ENCODE data around the gene FOXM1. TPM values are rescaled to one million over a fixed set of nuclear protein-coding genes. Genes with fewer than 3 reads are reported as not detected.
A peak's percentile ranks its signal among the peaks of the same experiment; 100 is the strongest.

The FOXM1 gene
- total and polyA plus RNA-seq, 2 donors from 2014 or later, result 1.3 TPM

- FAIRE-seq, result no peak
- TF ChIP-seq, protein P1, sequence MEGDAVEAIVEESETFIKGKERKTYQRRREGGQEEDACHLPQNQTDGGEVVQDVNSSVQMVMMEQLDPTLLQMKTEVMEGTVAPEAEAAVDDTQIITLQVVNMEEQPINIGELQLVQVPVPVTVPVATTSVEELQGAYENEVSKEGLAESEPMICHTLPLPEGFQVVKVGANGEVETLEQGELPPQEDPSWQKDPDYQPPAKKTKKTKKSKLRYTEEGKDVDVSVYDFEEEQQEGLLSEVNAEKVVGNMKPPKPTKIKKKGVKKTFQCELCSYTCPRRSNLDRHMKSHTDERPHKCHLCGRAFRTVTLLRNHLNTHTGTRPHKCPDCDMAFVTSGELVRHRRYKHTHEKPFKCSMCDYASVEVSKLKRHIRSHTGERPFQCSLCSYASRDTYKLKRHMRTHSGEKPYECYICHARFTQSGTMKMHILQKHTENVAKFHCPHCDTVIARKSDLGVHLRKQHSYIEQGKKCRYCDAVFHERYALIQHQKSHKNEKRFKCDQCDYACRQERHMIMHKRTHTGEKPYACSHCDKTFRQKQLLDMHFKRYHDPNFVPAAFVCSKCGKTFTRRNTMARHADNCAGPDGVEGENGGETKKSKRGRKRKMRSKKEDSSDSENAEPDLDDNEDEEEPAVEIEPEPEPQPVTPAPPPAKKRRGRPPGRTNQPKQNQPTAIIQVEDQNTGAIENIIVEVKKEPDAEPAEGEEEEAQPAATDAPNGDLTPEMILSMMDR (IDR thresholded peaks at IDR 0.05; ENCODE audit: borderline replicate concordance, extremely low read depth, insufficient read depth), result no peak
- Histone ChIP-seq H3K4me3 (ENCODE audit: low read length in 3 of 3) (peak overlapping the region in 1 of 3 donors; percentile 16), H3K9me3 (ENCODE audit: control insufficient read depth in 2 of 3, insufficient read depth in 1 of 3, low read length in 3 of 3) (no peaks in the 10 kb centered on the region), H3K36me3 (ENCODE audit: control insufficient read depth in 2 of 3, insufficient read depth in 3 of 3, low read length in 3 of 3) (peaks cover 0 to 12% (median 8%) of the 10 kb centered on the region in 3 donors), H3K27ac (ENCODE audit: low read depth in 2 of 2, low read length in 2 of 2) (no peak overlapping the region), H3K9ac (ENCODE audit: low read length in 3 of 3) (no peak overlapping the region), H3K27me3 (ENCODE audit: control insufficient read depth, insufficient read depth, low read length) (no peaks in the 10 kb centered on the region), H3K4me1 (ENCODE audit: control insufficient read depth in 2 of 3, insufficient read depth in 2 of 3, low read depth in 1 of 3, low read length in 3 of 3) (peaks cover 0 to 6% (median 3%) of the 10 kb centered on the region in 3 donors)
- DNase-seq, result no peak
- intact Hi-C loops (cut with DNase I), result no loop called here
Measured at GRCh38 chr12:2832550-2833127, 44.3 kb downstream of the FOXM1 start.

GRCh38 chr12:2829275-2829674 is 47.7 kb downstream of the FOXM1 start:
- no peak for DNase-seq
- FAIRE-seq, result no peak
- intact Hi-C loops (cut with DNase I), result no loop called here
- TF ChIP-seq, protein P1 (IDR thresholded peaks at IDR 0.05; ENCODE audit: borderline replicate concordance, extremely low read depth, insufficient read depth), result no peak
- Histone ChIP-seq H3K9me3 (ENCODE audit: control insufficient read depth in 2 of 3, insufficient read depth in 1 of 3, low read length in 3 of 3) (no peaks in the 10 kb centered on the region), H3K36me3 (ENCODE audit: control insufficient read depth in 2 of 3, insufficient read depth in 3 of 3, low read length in 3 of 3) (peaks cover 4 to 45% (median 33%) of the 10 kb centered on the region in 3 donors), H3K27me3 (ENCODE audit: control insufficient read depth, insufficient read depth, low read length) (no peaks in the 10 kb centered on the region), H3K4me3 (ENCODE audit: low read length in 3 of 3) (no peak overlapping the region), H3K4me1 (ENCODE audit: control insufficient read depth in 2 of 3, insufficient read depth in 2 of 3, low read depth in 1 of 3, low read length in 3 of 3) (peaks cover 0 to under 1% (median 0%) of the 10 kb centered on the region in 3 donors), H3K27ac (ENCODE audit: low read depth in 2 of 2, low read length in 2 of 2) (no peak overlapping the region), H3K9ac (ENCODE audit: low read length in 3 of 3) (no peak overlapping the region)

DNA sequence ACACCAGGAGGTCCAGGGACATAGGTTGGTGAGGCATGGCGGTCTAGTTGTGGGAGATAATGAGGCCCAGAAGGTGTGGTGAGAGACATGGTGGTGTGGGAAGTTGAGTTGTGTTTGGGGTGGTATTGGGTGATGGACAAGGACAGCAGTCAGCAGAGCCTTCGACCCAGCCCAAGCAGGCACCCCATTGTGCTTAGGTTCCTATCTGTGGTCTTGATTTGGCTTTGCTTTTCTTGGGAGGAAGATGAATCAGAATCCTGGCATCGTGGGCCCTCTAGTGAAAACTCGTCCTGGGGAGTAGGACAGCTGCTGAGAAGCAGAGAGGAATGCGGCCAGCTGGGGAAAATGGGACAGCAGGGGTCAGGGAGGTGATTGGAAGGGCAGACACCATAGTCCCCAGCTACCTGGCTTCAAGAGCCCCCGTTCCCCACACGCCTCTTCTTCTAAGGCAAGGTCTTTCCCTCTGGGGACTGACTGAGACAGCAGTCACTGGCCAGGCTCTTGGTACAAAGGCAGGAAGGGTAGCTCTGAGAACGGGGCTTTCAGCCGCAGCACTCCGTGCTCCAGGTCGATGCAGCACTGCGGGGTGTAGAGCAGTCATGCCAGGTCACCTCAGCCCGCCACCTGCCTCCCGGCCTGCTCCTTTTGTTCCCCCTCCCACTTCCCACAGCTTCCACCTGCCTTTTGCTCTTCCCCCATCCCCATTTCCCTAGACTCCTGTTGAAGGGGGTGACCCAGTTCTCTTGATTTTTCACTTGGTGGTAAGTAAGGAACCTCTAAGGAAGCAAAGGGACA is 50.1 kb downstream of the FOXM1 start:
- DNase-seq, result no peak
- no peak overlapping the region for H3K27ac ChIP-seq (ENCODE audit: low read depth in 2 of 2, low read length in 2 of 2)
- no peak overlapping the region for H3K9ac ChIP-seq (ENCODE audit: low read length in 3 of 3)
- no peaks in the 10 kb centered on the region for H3K9me3 ChIP-seq (ENCODE audit: control insufficient read depth in 2 of 3, insufficient read depth in 1 of 3, low read length in 3 of 3)
- no peak overlapping the region for H3K4me3 ChIP-seq (ENCODE audit: low read length in 3 of 3)
- intact Hi-C loops (cut with DNase I), result no loop called here
- H3K4me1 ChIP-seq (ENCODE audit: control insufficient read depth in 2 of 3, insufficient read depth in 2 of 3, low read depth in 1 of 3, low read length in 3 of 3), result no peaks in the 10 kb centered on the region
- TF ChIP-seq, protein P1 (IDR thresholded peaks at IDR 0.05; ENCODE audit: borderline replicate concordance, extremely low read depth, insufficient read depth), result no peak
- FAIRE-seq, result no peak
- H3K36me3 ChIP-seq (ENCODE audit: control insufficient read depth in 2 of 3, insufficient read depth in 3 of 3, low read length in 3 of 3), result peaks cover 6 to 62% (median 43%) of the 10 kb centered on the region in 3 donors
- H3K27me3 ChIP-seq (ENCODE audit: control insufficient read depth, insufficient read depth, low read length), result no peaks in the 10 kb centered on the region
